GM18951 (cell line): Measurements from ENCODE around the gene TAC3.

Experiments
- POLR2A ChIP-seq: IDR thresholded peaks from 4 replicates; pipeline ENCODE4 v1.6.1; 2011; ENCODE audit warnings: mild to moderate bottlenecking; ENCODE audit not compliant: insufficient read length, insufficient read depth; ENCODE audit errors: extremely low read depth
- in situ Hi-C: fragments of 300-500 bp; cut with MboI; formaldehyde crosslinking; loops from one replicate; pipeline ENCODE4 v1.12.0; 2022; ENCODE audit warnings: low sequenced_read_pairs, mixed read lengths, inconsistent platforms; ENCODE audit not compliant: unreplicated experiment

TAC3 gene

GRCh38 chr12:57046086-57046791, 29.9 kb upstream of the TAC3 start:
- in situ Hi-C loops, result no loop called here
- no peak for TF ChIP-seq POLR2A

- in situ Hi-C loops, result no loop called here
Observed at GRCh38 chr12:57044889-57045288, 28.6 kb upstream of the TAC3 start.

GRCh38 chr12:57044468-57044867, 28.1 kb upstream of the TAC3 start:
- in situ Hi-C loops, result no loop called here

More at GRCh38 chr12:57044889-57045288, 28.6 kb upstream of the TAC3 start:
- TF ChIP-seq POLR2A, result no peak

GRCh38 chr12:57042695-57043094, 26.4 kb upstream of the TAC3 start:
- in situ Hi-C loops, result no loop called here
- no peak for TF ChIP-seq POLR2A

More at GRCh38 chr12:57044468-57044867, 28.1 kb upstream of the TAC3 start:
- no peak for TF ChIP-seq POLR2A

- no peak for TF ChIP-seq POLR2A
- in situ Hi-C loops, result no loop called here
Observed at GRCh38 chr12:57040750-57041149, 24.4 kb upstream of the TAC3 start.

GRCh38 chr12:57040211-57040610, 23.9 kb upstream of the TAC3 start:
- in situ Hi-C loops, result no loop called here
- TF ChIP-seq POLR2A, result no peak

- TF ChIP-seq POLR2A, result no peak
- in situ Hi-C loops, result no loop called here
Observed at GRCh38 chr12:57039016-57039798, 22.9 kb upstream of the TAC3 start.

GRCh38 chr12:57037264-57037663, 20.9 kb upstream of the TAC3 start:
- no peak for TF ChIP-seq POLR2A
- in situ Hi-C loops, result no loop called here

- no peak for TF ChIP-seq POLR2A
- in situ Hi-C loops, result no loop called here
Observed at GRCh38 chr12:57033431-57033830, 17.1 kb upstream of the TAC3 start.

- TF ChIP-seq POLR2A, result no peak
- in situ Hi-C loops, result no loop called here
Observed at GRCh38 chr12:57031789-57032188, 15.5 kb upstream of the TAC3 start.

- in situ Hi-C loops, result no loop called here
- no peak for TF ChIP-seq POLR2A
Observed at GRCh38 chr12:57031138-57031725, 14.9 kb upstream of the TAC3 start.

GRCh38 chr12:57029457-57029856, 13.1 kb upstream of the TAC3 start:
- TF ChIP-seq POLR2A, result no peak
- in situ Hi-C loops, result no loop called here

GRCh38 chr12:57027805-57028153, 11.4 kb upstream of the TAC3 start:
- no peak for TF ChIP-seq POLR2A
- in situ Hi-C loops, result no loop called here

GRCh38 chr12:57027011-57027804, 10.9 kb upstream of the TAC3 start:
- in situ Hi-C loops, result no loop called here
- no peak for TF ChIP-seq POLR2A
